ENCODE results near the gene SRGAP2B. TPM values are rescaled to one million over a fixed set of nuclear protein-coding genes. Genes with fewer than 3 reads are reported as not detected.
"Not testable (repeated sequence)": the region's sequence is repeated elsewhere in the genome, so short reads cannot be mapped to it uniquely, and the experiment has no call there.

The SRGAP2B gene
- total RNA-seq, 4 donors from 2014 or later, result 13.1 to 27.9 (median 20.2) TPM

DNA sequence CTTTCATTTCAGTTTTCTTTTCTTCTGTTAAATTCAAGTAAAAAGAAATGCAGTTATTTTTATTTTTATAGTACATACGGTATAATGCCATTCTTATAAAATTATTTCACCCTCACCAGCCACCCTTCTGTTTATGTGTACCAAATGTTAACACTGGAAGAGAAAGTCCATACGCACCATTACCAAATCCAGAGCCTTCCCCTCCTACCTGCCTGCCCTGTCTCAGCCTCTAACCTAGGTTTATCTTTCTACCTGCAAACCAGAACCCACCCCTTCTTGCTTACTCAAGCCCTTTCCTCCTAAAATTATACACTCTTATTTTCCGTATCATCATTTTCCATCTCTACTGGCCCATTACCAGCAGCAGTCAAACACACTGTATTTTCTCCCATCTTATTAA is 84.5 kb downstream of the SRGAP2B start:
- H3K27ac ChIP-seq, H3K27me3 ChIP-seq, H3K4me3 ChIP-seq, H3K4me1 ChIP-seq, ATAC-seq, H3K9me3 ChIP-seq, H3K36me3 ChIP-seq: not testable (repeated sequence)
- WGBS, 2 donors (ENCODE audit: low coverage in 1 of 2), result 40% methylated on average over 2 of the region's 3 CpGs; no CpG with 5 or more reads in 1 of the 2 donors

DNA sequence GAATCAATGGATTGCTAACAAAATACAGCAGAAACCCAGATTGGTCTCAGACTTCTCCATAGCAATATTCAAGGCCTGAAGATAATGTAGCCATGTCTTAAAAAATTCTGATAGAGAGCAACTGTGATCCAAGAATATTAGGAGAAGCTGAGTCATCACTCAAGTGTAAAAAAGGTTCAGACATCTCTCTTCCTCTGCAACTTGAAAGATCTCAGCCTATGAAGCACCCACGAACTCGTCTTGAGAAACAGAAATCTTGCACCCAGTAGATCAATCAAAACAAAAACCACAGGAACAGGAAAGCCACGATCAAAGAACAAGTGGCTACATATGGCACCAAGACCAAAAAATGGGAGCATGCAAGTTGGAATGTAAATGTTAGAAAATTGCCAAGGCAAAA is 85.2 kb downstream of the SRGAP2B start:
- 0% methylated on average over 2 of the region's 3 CpGs; no CpG with 5 or more reads in 1 of the 2 donors for WGBS, 2 donors (ENCODE audit: low coverage in 1 of 2)
- not testable (repeated sequence) for H3K4me3 ChIP-seq, H3K27me3 ChIP-seq, ATAC-seq, H3K27ac ChIP-seq, H3K9me3 ChIP-seq, H3K4me1 ChIP-seq, H3K36me3 ChIP-seq

DNA sequence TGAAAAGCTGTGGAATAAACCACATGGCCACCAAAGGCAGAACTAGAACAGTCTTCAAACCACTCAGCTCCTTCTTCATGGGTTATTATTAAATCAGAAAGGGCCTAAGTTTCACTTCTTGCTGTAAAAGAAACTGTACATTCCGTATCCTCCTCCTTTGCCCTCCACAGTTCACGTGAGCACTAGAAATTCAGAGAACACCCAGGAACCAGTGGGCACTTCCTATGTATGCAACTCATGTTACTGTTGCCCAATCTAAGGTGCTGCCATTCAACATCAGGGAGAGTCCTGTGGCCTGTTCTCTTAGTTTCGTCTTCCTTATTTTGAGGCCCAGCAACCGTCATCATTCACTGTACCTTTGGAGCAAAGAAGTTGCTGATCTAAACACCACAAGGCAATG is 86.7 kb downstream of the SRGAP2B start:
- ATAC-seq, result peak; percentile 63
- H3K27ac ChIP-seq, H3K27me3 ChIP-seq, H3K9me3 ChIP-seq, H3K4me1 ChIP-seq, H3K4me3 ChIP-seq, H3K36me3 ChIP-seq: not testable (repeated sequence)
- WGBS, 2 donors (ENCODE audit: low coverage in 1 of 2), result no CpG with 5 or more reads among the region's 4 CpGs

DNA sequence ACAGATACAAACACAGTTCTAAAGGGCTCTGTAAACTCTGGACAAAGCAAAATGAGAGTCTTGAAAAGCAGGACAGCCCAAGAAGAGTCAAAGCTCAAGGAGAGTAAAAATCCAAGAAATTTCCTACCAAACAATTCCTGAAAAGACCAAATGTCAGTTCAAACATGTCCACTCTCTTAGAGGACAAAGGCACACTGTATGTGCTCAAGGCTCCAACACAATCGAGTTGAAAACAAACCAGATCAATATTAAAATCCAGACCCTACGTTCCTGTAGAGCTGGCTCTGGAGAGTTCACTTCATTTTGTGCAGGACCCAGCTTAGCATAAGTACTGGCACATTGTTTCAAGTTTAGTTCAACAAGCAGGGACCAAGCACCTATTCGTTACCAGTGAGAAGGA is 90.0 kb downstream of the SRGAP2B start:
- 82% methylated on average over 2 of the region's 3 CpGs; no CpG with 5 or more reads in 1 of the 2 donors for WGBS, 2 donors (ENCODE audit: low coverage in 1 of 2)
- not testable (repeated sequence) for ATAC-seq, H3K9me3 ChIP-seq, H3K27ac ChIP-seq, H3K4me3 ChIP-seq, H3K4me1 ChIP-seq, H3K27me3 ChIP-seq, H3K36me3 ChIP-seq

DNA sequence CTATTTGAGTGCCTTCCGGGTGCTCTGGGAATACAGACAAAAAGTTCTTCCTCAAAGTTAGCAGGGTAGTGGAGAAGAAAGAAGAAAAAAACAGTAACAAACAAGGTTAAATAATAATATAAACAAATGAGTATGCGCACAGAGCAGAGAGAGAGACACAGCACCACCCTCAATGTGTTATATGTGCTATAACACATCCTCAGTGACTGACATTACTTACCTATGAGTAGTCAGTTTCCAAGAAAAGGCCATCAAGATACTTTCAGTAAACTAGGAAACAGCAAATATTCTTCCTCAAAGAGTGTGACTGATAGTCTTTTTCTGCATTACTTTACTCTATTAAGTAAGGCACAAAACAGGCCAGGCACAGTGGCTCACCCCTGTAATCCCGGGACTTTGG is 93.7 kb downstream of the SRGAP2B start:
- H3K9me3 ChIP-seq, H3K27ac ChIP-seq, H3K27me3 ChIP-seq, H3K4me3 ChIP-seq, H3K36me3 ChIP-seq, ATAC-seq, H3K4me1 ChIP-seq: not testable (repeated sequence)
- 71% methylated on average over 1 of the region's 3 CpGs; no CpG with 5 or more reads in 1 of the 2 donors for WGBS, 2 donors (ENCODE audit: low coverage in 1 of 2)

DNA sequence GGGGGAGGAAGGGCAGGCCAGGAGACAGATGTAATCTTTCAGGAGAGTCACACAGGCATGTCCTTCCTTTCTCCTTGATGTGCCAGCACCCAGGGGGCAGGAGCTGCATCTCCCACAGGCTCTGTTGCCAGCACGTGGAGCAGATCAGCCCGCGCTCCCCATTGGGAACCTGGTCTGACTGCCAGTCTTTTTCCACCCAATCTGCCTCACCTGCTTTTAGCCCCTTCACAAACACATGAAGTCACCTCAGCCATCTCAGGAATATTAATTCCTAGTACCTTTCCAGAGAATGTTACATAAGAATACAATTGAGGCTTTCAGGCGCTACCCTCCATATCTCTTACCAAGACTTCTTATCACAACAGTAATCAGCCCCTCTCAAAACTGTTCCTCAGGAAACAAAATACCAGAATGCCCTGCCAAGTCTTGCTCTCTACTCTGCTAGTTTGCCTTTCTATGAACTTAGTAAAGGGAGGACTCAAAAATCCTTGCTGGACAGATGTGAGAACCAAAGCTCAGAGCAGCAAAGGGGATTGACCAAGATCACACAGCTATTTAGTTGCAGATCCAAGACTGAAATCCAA is 94.3 kb downstream of the SRGAP2B start:
- no CpG with 5 or more reads among the region's 4 CpGs for WGBS, 2 donors (ENCODE audit: low coverage in 1 of 2)
- not testable (repeated sequence) for H3K27ac ChIP-seq, ATAC-seq, H3K4me1 ChIP-seq, H3K4me3 ChIP-seq, H3K36me3 ChIP-seq, H3K9me3 ChIP-seq, H3K27me3 ChIP-seq

DNA sequence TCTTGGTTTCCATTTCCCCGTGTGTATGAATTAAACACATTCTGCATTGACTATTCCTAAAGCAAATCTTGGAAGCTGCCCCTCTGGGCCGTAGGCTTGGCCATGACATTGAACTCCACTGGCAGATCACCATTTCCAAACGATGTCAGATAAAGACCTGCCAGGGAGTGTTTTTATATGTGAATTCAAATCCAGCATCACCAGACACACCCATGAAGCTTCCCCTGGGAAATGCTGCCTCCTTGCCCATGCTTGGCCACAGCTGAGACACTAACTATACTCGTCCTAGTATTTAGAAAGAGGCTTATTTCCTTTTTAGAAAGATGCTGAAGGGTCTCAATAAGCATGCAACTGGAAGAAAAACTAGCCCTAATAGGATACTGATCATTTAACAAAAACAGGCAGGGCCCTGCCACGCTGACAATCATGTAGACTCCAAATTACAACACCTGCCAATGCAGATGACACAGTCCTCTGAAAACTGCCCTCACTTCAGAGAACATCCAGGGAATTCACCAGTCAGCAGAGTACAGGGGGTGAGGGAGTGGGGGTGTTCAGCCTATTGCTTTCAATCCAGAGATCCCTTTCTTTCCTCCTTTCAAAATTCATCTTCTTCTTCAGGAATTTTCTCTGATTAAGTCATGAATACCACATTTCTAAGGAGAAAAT is 94.9 kb downstream of the SRGAP2B start:
- not testable (repeated sequence) for ATAC-seq
- no CpG with 5 or more reads among the region's 5 CpGs for WGBS, 2 donors (ENCODE audit: low coverage in 1 of 2)

DNA sequence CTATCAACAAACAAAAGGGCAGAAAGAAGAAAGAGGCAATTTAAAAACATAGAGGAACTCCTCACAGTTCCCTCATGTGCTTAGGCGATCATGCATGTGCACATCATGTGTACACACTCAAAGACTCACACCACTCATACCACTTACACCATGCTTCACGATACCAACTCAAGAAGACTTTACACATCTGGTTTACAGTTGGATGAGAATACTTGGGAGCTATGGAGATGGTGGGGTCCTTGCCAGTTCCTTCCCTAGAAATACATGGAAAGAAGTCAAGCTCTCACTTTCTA is 96.2 kb downstream of the SRGAP2B start:
- H3K9me3 ChIP-seq, H3K36me3 ChIP-seq, H3K27me3 ChIP-seq, ATAC-seq, H3K27ac ChIP-seq, H3K4me3 ChIP-seq, H3K4me1 ChIP-seq: not testable (repeated sequence)
- WGBS, 2 donors (ENCODE audit: low coverage in 1 of 2), result no CpG with 5 or more reads among the region's 2 CpGs

More for the DNA sequence above, 94.9 kb downstream of the SRGAP2B start:
- H3K27me3 ChIP-seq, H3K4me3 ChIP-seq, H3K27ac ChIP-seq, H3K9me3 ChIP-seq, H3K4me1 ChIP-seq, H3K36me3 ChIP-seq: not testable (repeated sequence)

DNA sequence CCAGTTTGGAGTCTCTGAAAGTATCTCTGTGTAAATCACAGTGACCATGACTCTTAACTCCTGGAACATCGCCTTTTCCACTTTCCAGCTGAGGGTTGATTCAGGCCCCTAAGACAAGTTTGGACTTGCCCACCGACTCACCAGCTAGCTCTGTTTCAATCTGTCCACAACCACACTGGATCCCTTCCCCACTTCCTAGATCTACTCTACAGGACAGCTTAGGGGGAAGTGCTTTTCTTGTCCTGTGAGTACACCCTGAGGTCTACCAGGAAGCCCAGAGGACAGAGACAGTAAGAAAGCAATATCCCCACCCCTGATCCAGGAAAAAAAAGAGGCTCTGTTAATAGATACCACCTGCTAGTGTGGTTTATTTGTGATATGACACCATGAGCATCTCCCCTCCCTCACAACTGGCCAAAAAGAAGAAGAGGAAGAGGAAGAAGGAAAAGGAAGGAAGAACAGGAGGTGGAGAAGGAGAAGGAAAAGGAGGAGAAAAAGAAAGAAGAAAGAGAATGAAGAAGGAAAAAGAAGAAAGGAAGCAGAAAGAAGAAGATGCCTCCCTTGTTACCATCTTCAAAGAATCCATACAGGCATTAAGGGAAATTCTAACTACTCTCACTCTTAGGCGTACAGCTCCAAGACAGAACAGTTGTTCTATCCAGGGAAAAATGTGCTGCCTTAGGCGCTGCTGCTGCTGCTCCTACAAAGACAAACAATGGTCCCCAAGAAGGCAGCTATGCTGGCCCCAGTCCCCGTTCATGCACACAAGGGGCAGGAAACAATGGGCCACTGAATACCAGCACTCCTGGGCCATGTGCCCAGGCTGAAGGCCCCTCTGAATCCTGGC is 96.8 kb downstream of the SRGAP2B start:
- not testable (repeated sequence) for ATAC-seq, H3K4me3 ChIP-seq, H3K27ac ChIP-seq, H3K27me3 ChIP-seq, H3K36me3 ChIP-seq, H3K9me3 ChIP-seq, H3K4me1 ChIP-seq
- WGBS, 2 donors (ENCODE audit: low coverage in 1 of 2), result 62% methylated on average over 2 of the region's 5 CpGs; no CpG with 5 or more reads in 1 of the 2 donors

DNA sequence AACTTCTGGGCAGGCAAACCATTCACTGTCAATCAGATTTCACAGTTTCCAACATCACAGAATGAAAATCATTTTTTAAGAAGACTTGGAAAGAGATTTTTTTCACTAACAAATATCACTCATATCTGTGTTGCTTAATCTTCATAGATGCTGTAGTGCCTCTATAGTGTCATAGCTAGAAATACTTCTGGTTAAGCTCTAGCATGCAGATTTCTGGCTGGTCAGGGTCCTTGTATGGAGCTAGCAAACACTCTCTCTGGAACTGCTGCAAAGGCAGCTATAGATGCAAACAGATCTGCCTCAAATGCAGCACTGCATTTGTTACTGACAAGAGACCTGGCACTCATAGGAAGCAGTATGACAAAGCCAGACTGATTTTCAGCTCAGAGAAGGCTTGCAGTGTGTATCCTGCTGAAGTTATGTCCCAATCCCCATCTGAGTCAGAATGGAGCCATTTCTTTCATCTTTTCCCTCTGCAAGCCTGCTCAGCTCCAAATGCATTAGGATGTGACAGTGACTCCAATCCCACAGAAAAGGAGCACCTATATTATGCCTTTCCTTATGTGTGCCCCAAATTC is 99.2 kb downstream of the SRGAP2B start:
- ATAC-seq, result peak; percentile 59
- not testable (repeated sequence) for H3K27me3 ChIP-seq, H3K27ac ChIP-seq, H3K9me3 ChIP-seq, H3K36me3 ChIP-seq, H3K4me3 ChIP-seq, H3K4me1 ChIP-seq

DNA sequence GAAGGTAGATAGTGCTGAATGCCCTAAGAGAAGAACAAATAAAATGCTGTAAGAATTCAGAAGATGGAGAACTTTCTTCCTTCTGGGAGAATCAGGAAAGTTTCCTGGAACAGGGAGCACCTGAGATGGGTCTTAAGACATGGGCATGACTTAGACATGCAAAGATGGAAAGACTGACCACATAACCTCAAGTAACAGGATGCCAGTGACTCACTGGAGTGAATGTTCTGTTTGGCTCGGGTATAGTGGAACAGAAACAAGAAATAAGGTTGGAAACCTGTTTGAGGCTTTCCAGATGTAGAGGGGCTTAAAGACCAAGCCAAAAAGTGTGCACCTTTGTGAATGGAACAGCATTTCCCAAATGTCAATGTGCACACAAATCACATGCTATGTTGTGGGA is 102.2 kb downstream of the SRGAP2B start:
- H3K36me3 ChIP-seq, H3K27ac ChIP-seq, H3K4me3 ChIP-seq, H3K9me3 ChIP-seq, H3K27me3 ChIP-seq, ATAC-seq, H3K4me1 ChIP-seq: not testable (repeated sequence)
- 33% methylated on average over 1 of the region's 1 CpG; no CpG with 5 or more reads in 1 of the 2 donors for WGBS, 2 donors (ENCODE audit: low coverage in 1 of 2)

DNA sequence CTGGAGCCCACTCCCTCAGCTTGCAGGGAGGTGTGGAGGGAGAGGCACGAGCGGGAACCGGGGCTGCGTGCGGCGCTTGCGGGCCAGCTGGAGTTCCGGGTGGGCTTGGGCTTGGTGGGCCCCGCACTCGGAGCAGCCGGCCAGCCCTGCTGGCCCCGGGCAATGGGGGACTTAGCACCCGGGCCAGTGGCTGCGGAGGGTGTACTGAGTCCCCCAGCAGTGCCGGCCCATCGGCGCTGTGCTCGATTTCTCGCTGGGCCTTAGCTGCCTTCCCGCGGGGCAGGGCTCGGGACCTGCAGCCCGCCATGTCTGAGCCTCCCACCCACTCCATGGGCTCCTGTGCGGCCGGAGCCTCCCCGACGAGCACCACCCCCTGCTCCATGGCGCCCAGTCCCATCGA is 104.5 kb downstream of the SRGAP2B start:
- not testable (repeated sequence) for H3K9me3 ChIP-seq, H3K27me3 ChIP-seq, H3K4me1 ChIP-seq, ATAC-seq, H3K4me3 ChIP-seq, H3K27ac ChIP-seq, H3K36me3 ChIP-seq
- WGBS, 2 donors (ENCODE audit: low coverage in 1 of 2), result no CpG with 5 or more reads among the region's 29 CpGs

DNA sequence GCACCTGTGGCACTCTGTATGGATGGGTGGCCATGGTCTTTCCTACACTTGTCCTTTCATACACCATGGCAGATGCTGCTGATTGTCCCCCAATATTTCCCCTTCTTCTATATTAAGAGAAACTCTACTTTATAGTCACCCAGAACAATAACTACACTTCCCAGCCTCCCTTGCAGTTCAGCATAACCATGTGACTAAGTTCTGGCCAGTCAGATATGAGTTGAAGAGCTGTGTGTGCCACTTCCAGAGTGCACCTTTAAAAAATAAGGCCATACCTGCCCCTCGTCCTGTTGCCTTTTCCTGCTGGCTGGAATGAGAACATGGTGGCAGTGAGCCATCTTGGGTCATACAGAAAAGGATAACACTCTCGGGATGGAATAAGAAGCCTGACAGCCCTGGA is 108.0 kb downstream of the SRGAP2B start:
- not testable (repeated sequence) for H3K27me3 ChIP-seq, H3K9me3 ChIP-seq, H3K27ac ChIP-seq, H3K4me1 ChIP-seq, H3K4me3 ChIP-seq, ATAC-seq, H3K36me3 ChIP-seq
- WGBS, 2 donors (ENCODE audit: low coverage in 1 of 2), result no CpG with 5 or more reads among the region's 2 CpGs
